ENCODE measurements around the gene ZMAT2.
"Not testable (repeated sequence)": the region's sequence is repeated elsewhere in the genome, so short reads cannot be mapped to it uniquely, and the experiment has no call there.

ZMAT2 gene

DNA sequence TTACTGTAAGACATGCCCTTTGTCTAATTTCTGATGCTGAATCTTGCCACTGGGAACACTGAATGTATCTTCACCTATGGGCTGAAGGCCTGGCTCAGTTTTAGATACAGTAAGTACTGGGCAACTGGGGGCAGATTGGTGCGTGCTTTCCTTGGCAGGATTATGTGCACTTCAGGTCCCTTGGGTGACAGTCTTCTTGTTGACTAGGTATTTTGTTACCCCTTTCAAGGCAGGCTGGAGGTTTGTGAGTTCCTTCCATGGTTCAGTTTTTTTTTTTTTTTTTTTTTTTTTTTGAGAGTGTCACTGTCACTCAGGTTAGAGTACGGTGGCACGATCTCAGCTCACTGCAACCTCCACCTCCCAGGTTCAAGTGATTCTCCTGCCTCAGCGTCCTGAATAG, 7.6 kb downstream of the ZMAT2 start:
- DNase-seq (ENCODE audit: extremely low read depth in 1 of 2, low read depth in 1 of 2), result no peak

DNA sequence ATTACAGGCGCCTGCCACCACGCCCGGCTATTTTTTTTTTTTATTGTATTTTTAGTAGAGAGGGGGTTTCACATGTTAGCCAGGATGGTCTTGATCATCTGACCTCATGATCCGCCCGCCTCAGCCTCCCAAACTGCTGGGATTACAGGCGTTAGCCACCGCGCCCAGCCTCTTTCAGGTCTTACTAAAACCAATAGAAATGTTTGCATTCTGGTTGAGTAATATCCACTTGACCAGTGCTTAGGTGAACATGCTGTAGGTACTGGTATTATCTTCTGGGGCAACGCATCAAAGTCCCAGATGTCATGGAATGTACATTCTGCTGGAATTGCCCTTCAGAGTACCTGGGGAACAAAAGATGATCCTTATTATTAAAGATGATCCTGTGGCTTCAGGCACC, 8.5 kb downstream of the ZMAT2 start:
- DNase-seq (ENCODE audit: extremely low read depth in 1 of 2, low read depth in 1 of 2), result not testable (repeated sequence)

- DNase-seq (ENCODE audit: extremely low read depth in 1 of 2, low read depth in 1 of 2), result peak; percentile 71 to 72
These were observed 10.8 kb downstream of the ZMAT2 start for GRCh38 chr5:140710899-140711552.

- no peak for DNase-seq (ENCODE audit: extremely low read depth in 1 of 2, low read depth in 1 of 2)
These were observed 11.5 kb downstream of the ZMAT2 start for GRCh38 chr5:140711794-140712193.

GRCh38 chr5:140713562-140714094, 13.4 kb downstream of the ZMAT2 start:
- DNase-seq (ENCODE audit: extremely low read depth in 1 of 2, low read depth in 1 of 2), result no peak

- DNase-seq (ENCODE audit: extremely low read depth in 1 of 2, low read depth in 1 of 2), result not testable (repeated sequence)
These were observed 16.0 kb downstream of the ZMAT2 start for GRCh38 chr5:140716238-140716637.

DNA sequence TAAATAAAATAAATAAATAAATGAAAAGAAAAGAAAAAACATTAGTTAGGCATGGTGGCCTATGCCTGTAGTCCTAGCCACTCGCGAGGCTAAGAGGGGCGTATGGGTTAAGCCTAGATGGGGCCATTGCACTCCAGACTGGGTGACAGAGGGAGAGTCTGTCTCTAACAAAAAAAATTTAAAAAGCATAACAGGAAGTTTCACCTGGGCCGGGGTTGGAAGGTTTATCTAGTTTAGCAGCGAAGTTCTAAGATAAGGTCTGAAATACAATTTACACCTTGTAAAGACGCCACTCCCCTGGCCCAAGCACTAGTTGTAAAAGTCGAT, 18.0 kb downstream of the ZMAT2 start:
- DNase-seq (ENCODE audit: extremely low read depth in 1 of 2, low read depth in 1 of 2), result no peak

DNA sequence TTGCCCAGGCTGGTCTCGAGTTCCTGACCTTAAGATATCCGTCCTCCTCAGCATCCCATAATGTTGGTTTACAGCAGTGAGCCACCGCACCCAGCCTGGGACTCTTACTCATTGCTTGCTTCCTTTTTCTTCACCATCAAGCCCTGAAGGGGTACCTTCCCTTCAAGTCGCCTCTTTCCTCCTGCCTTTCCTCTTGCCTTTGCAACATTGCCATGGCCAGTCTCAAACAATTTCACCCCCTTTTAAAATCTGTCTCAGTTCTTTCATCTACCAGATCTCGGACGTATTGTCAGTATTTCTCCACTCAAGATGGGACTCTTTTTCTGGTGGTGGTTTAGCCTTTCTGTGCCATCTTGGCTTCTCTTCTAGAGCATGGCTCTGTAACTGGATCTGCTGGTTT, 20.5 kb downstream of the ZMAT2 start:
- not testable (repeated sequence) for DNase-seq (ENCODE audit: extremely low read depth in 1 of 2, low read depth in 1 of 2)

DNA sequence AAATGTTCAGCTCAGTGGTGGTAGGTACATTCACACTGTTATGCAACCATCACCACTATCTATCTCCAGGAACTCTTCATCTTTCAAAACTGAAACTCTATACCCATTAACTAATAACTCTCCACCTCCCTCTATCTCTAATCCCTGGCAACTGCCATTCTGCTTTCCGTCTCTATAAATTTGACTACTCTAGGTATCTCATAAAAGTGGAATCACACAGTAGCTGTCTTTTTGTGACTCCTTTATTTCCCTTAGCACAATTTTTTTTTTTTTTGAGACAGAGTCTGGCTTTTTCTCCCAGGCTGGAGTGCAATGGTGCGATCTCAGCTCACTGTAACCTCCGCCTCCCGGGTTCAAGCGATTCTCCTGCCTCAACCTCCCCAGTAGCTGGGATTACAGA, 21.1 kb downstream of the ZMAT2 start:
- not testable (repeated sequence) for DNase-seq (ENCODE audit: extremely low read depth in 1 of 2, low read depth in 1 of 2)

DNA sequence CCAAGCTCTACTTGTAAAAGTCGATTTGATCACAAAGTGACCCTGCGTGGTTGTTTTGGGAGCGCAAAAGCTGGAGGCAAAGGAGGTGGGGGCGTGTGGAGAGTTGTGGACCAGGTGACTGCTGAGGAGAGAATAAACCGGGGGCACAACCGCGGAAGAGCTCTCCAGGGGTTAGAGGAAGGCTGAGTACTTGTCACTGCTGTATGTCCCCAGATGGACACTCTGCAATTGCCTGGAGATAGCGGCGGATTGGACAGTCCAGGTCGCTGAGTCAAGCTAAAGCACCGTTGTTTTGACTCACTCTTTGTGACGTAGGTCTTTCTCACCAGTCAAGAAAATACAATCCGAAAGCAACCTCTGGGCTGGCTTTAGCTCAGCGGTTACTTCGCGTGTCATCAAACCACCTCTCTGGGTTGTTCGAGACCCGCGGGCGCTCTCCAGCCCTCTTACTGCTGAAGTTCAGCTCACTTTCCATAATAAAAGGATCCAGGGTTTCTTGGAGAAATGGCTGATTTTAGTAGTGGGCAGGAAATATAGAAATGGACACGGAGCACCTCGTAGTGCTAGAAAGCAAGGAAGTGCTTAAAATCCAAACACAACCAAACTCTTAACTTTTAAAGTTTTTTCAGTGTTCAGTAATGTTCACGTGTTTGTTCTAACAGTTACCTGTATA, 25.7 kb downstream of the ZMAT2 start:
- DNase-seq (ENCODE audit: extremely low read depth in 1 of 2, low read depth in 1 of 2), result peak; percentile 17 to 18

GRCh38 chr5:140733098-140733497, 32.9 kb downstream of the ZMAT2 start:
- no peak for DNase-seq (ENCODE audit: extremely low read depth in 1 of 2, low read depth in 1 of 2)

DNA sequence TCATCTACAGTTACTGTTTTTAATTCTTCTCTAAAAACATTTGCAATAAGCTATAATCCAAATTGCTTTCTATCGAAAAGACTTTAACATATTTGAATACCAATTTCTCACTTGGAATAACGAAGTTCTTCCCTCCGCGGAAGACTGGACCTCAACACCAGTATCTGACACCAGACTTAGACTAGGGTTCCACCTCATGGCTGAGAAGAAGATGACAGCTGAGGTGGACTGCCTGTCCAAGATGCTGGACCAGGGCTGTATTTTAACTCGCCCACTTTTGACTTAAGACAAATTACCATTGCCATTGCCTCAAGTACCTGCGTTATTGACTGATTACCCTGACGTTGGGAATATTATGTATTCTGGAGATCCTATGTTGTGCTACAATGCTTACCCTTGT, 34.1 kb downstream of the ZMAT2 start:
- no peak for DNase-seq (ENCODE audit: extremely low read depth in 1 of 2, low read depth in 1 of 2)

DNA sequence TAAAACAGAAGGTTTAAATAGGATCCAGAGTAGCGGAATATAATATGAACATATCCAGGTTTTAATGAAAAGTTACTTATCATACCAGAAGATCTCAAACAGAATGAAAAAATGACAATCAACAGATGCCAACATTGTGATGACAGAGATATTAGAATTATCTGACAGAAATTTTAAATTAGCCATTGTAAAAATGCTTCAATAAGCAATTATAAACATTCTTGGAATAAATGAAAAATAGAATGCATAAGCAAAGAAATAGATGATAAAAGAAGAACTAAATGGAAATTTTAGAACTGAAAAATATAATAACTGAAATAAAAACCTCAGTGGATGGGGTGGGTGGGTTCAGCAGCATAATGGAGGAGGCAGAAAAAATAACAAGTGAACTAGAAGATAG, 37.2 kb downstream of the ZMAT2 start:
- DNase-seq (ENCODE audit: extremely low read depth in 1 of 2, low read depth in 1 of 2), result no peak

GRCh38 chr5:140741967-140742366, 41.7 kb downstream of the ZMAT2 start:
- no peak for DNase-seq (ENCODE audit: extremely low read depth in 1 of 2, low read depth in 1 of 2)

DNA sequence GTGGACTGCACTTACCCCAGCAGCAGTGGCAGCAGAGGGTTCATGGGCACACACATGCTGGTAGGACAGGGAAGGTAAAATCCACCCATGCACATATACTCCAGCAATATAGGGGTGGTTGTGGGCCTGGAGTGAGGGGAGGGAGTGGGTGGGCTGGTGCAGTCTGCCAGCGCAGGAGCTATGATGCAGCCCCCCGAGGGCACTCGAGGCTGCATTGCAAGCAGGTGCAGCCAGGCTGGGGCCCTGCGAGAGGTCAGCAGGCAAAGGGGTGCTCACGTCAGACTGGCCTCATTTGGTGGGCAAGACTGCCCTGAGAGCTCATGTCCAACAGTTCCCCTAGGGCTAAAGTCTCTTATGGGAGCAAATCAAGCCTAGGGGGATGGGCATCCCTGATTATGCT, 53.3 kb downstream of the ZMAT2 start:
- DNase-seq (ENCODE audit: extremely low read depth in 1 of 2, low read depth in 1 of 2), result no peak
